ENCODE data around the gene CLPTM1.
"Not testable (repeated sequence)": the region's sequence is repeated elsewhere in the genome, so short reads cannot be mapped to it uniquely, and the experiment has no call there.

CLPTM1 gene

GRCh38 chr19:44961821-44962220, 6.6 kb downstream of the CLPTM1 start:
- peaks cover 49% of the 10 kb centered on the region for H3K36me3 ChIP-seq (ENCODE audit: insufficient read depth, low read length)
- no peaks in the 10 kb centered on the region for H3K27me3 ChIP-seq (ENCODE audit: insufficient read depth, low read length, poor library complexity)
- no peaks in the 10 kb centered on the region for H3K9me3 ChIP-seq (ENCODE audit: insufficient read depth, low read length, severe bottlenecking)
- TF ChIP-seq EZH2 (IDR thresholded peaks at IDR 0.05; ENCODE audit: borderline replicate concordance, low read depth, low read length, severe bottlenecking) (no peak), CTCF (IDR thresholded peaks at IDR 0.05; ENCODE audit: borderline replicate concordance, extremely low read depth, low read length, poor library complexity, severe bottlenecking) (no peak)
- H3K4me1 ChIP-seq (ENCODE audit: insufficient read depth, low read length) = peaks cover 16% of the 10 kb centered on the region
- no peak overlapping the region for H3K9ac ChIP-seq (ENCODE audit: low read depth, low read length)
- H3K27ac ChIP-seq (ENCODE audit: low read length) = no peak overlapping the region
- H3K4me3 ChIP-seq (ENCODE audit: low read depth in 1 of 2, low read length in 2 of 2) = no peak overlapping the region
- peaks cover 40% of the 10 kb centered on the region for H4K20me1 ChIP-seq (ENCODE audit: insufficient read depth, low read length)
- peaks cover 51% of the 10 kb centered on the region for H3K79me2 ChIP-seq (ENCODE audit: insufficient read depth, low read length)
- no peak overlapping the region for H3K4me2 ChIP-seq (ENCODE audit: insufficient read depth, low read length)
- ATAC-seq (ENCODE audit: insufficient read depth, low read depth) (no peak), DNase-seq (no peak)
- H2AFZ ChIP-seq (ENCODE audit: low read depth, low read length) = no peak overlapping the region

GRCh38 chr19:44968118-44968517, 12.9 kb downstream of the CLPTM1 start:
- TF ChIP-seq EZH2 (IDR thresholded peaks at IDR 0.05; ENCODE audit: borderline replicate concordance, low read depth, low read length, severe bottlenecking) = no peak
- no peak for TF ChIP-seq CTCF (IDR thresholded peaks at IDR 0.05; ENCODE audit: borderline replicate concordance, extremely low read depth, low read length, poor library complexity, severe bottlenecking)
- ATAC-seq (ENCODE audit: insufficient read depth, low read depth) = no peak
- Histone ChIP-seq H3K9me3 (ENCODE audit: insufficient read depth, low read length, severe bottlenecking) (no peaks in the 10 kb centered on the region), H3K27ac (ENCODE audit: low read length) (no peak overlapping the region), H3K36me3 (ENCODE audit: insufficient read depth, low read length) (peaks cover 48% of the 10 kb centered on the region), H3K4me2 (ENCODE audit: insufficient read depth, low read length) (no peak overlapping the region), H3K4me3 (ENCODE audit: low read depth in 1 of 2, low read length in 2 of 2) (no peak overlapping the region), H3K27me3 (ENCODE audit: insufficient read depth, low read length, poor library complexity) (no peaks in the 10 kb centered on the region), H4K20me1 (ENCODE audit: insufficient read depth, low read length) (peaks cover 9% of the 10 kb centered on the region), H3K79me2 (ENCODE audit: insufficient read depth, low read length) (peaks cover 9% of the 10 kb centered on the region), H3K9ac (ENCODE audit: low read depth, low read length) (no peak overlapping the region), H2AFZ (ENCODE audit: low read depth, low read length) (no peak overlapping the region), H3K4me1 (ENCODE audit: insufficient read depth, low read length) (no peaks in the 10 kb centered on the region)
- DNase-seq = no peak

- ATAC-seq (ENCODE audit: insufficient read depth, low read depth) = no peak
- no peak overlapping the region for H3K4me3 ChIP-seq (ENCODE audit: low read depth in 1 of 2, low read length in 2 of 2)
- no peak overlapping the region for H3K27ac ChIP-seq (ENCODE audit: low read length)
- no peaks in the 10 kb centered on the region for H3K9me3 ChIP-seq (ENCODE audit: insufficient read depth, low read length, severe bottlenecking)
- TF ChIP-seq EZH2 (IDR thresholded peaks at IDR 0.05; ENCODE audit: borderline replicate concordance, low read depth, low read length, severe bottlenecking) (no peak), CTCF (IDR thresholded peaks at IDR 0.05; ENCODE audit: borderline replicate concordance, extremely low read depth, low read length, poor library complexity, severe bottlenecking) (no peak)
- H4K20me1 ChIP-seq (ENCODE audit: insufficient read depth, low read length) = peaks cover 9% of the 10 kb centered on the region
- H2AFZ ChIP-seq (ENCODE audit: low read depth, low read length) = no peak overlapping the region
- peaks cover 9% of the 10 kb centered on the region for H3K79me2 ChIP-seq (ENCODE audit: insufficient read depth, low read length)
- no peak for DNase-seq
- H3K9ac ChIP-seq (ENCODE audit: low read depth, low read length) = no peak overlapping the region
- H3K36me3 ChIP-seq (ENCODE audit: insufficient read depth, low read length) = peaks cover 52% of the 10 kb centered on the region
- H3K4me1 ChIP-seq (ENCODE audit: insufficient read depth, low read length) = no peaks in the 10 kb centered on the region
- no peaks in the 10 kb centered on the region for H3K27me3 ChIP-seq (ENCODE audit: insufficient read depth, low read length, poor library complexity)
- no peak overlapping the region for H3K4me2 ChIP-seq (ENCODE audit: insufficient read depth, low read length)
Observed at GRCh38 chr19:44968670-44969069, 13.5 kb downstream of the CLPTM1 start.

- no peak for DNase-seq
- Histone ChIP-seq H3K4me2 (ENCODE audit: insufficient read depth, low read length) (no peak overlapping the region), H3K9me3 (ENCODE audit: insufficient read depth, low read length, severe bottlenecking) (no peaks in the 10 kb centered on the region), H3K4me1 (ENCODE audit: insufficient read depth, low read length) (no peaks in the 10 kb centered on the region), H3K9ac (ENCODE audit: low read depth, low read length) (no peak overlapping the region), H3K79me2 (ENCODE audit: insufficient read depth, low read length) (peaks cover 9% of the 10 kb centered on the region), H3K4me3 (ENCODE audit: low read depth in 1 of 2, low read length in 2 of 2) (no peak overlapping the region), H3K27ac (ENCODE audit: low read length) (no peak overlapping the region), H3K27me3 (ENCODE audit: insufficient read depth, low read length, poor library complexity) (no peaks in the 10 kb centered on the region), H3K36me3 (ENCODE audit: insufficient read depth, low read length) (peaks cover 54% of the 10 kb centered on the region), H4K20me1 (ENCODE audit: insufficient read depth, low read length) (peaks cover 9% of the 10 kb centered on the region), H2AFZ (ENCODE audit: low read depth, low read length) (no peak overlapping the region)
- no peak for ATAC-seq (ENCODE audit: insufficient read depth, low read depth)
- TF ChIP-seq CTCF (IDR thresholded peaks at IDR 0.05; ENCODE audit: borderline replicate concordance, extremely low read depth, low read length, poor library complexity, severe bottlenecking) (no peak), EZH2 (IDR thresholded peaks at IDR 0.05; ENCODE audit: borderline replicate concordance, low read depth, low read length, severe bottlenecking) (no peak)
Observed at GRCh38 chr19:44969437-44969836, 14.3 kb downstream of the CLPTM1 start.

- not testable (repeated sequence) for H3K9me3 ChIP-seq (ENCODE audit: insufficient read depth, low read length, severe bottlenecking); H3K79me2 ChIP-seq (ENCODE audit: insufficient read depth, low read length); ATAC-seq (ENCODE audit: insufficient read depth, low read depth); H3K4me1 ChIP-seq (ENCODE audit: insufficient read depth, low read length); H3K27ac ChIP-seq (ENCODE audit: low read length); H3K4me2 ChIP-seq (ENCODE audit: insufficient read depth, low read length); H2AFZ ChIP-seq (ENCODE audit: low read depth, low read length); H3K9ac ChIP-seq (ENCODE audit: low read depth, low read length); DNase-seq; H3K27me3 ChIP-seq (ENCODE audit: insufficient read depth, low read length, poor library complexity); H4K20me1 ChIP-seq (ENCODE audit: insufficient read depth, low read length); H3K4me3 ChIP-seq (ENCODE audit: low read depth in 1 of 2, low read length in 2 of 2)
- H3K36me3 ChIP-seq (ENCODE audit: insufficient read depth, low read length) = peaks cover 64% of the 10 kb centered on the region
Observed at GRCh38 chr19:44971451-44971850, 16.3 kb downstream of the CLPTM1 start.

All from DND-41 (cell line).